ENCODE data around the gene PRKAG2. TPM values are rescaled to one million over a fixed set of nuclear protein-coding genes. Genes with fewer than 3 reads are reported as not detected.

Gene PRKAG2
- total RNA-seq, 2 donors from 2014 or later, result 41.3 to 51.8 TPM

DNA sequence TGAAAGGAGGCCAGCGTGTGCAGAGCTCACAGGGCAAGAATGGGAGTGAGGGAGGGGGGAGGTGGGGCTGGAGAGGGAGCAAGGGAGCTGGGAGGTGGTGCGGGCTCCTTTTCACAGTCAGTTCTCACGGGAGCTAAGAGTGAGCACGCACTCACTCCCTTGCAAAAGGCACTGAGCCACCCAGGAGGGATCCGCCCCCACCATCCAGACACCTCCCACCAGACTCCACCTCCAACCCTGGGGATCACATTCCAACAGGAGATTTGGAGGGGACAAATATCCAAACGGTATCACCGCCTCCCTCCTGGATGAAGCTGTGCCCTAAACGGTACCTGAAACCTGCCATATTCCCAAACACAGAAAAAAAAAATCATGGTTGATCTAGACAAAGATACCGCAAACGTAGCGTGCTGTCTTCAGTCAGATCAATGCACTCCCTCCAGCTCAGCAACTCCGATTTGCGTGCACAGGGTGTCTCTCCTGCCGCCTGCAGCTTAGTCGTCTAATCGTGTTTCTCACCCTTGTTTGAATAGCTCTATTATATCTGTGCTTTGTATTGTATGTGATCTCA lies 20.3 kb upstream of the PRKAG2 start:
- peaks cover 3% of the 10 kb centered on the region for H3K4me1 Mint-ChIP-seq
- peak overlapping the region; percentile 14 for H3K27ac Mint-ChIP-seq
- DNase-seq (no peak), ATAC-seq (no peak)
- H3K36me3 Mint-ChIP-seq (ENCODE audit: low read depth), result peaks cover 4% of the 10 kb centered on the region
- H3K9me3 ChIP-seq (ENCODE audit: control insufficient read depth, low read length, poor library complexity, severe bottlenecking), result no peaks in the 10 kb centered on the region
- peaks cover 71% of the 10 kb centered on the region for H3K27me3 Mint-ChIP-seq
- no peak overlapping the region for H3K4me3 Mint-ChIP-seq

DNA sequence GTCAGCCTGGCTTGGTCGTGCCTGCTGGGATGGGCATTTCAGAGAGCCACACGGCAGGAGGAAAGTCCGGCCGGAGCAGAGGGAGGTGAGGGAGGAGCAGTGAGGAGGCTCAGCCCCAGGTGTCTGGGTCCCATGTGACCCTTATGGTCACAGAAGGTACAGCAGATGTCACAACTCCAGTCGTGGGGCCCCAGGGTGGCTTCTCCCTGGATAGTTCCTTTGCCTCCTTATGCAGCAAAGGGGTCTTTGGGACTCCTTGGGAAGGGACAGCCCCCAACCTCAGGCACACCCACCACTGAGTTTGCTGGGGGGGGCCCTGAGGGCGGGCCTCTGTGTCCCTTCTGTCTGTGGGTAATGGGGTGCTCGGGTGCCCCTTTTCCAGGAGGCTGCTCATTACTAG lies 19.6 kb upstream of the PRKAG2 start:
- Mint-ChIP-seq H3K27ac (peak overlapping the region; percentile 14), H3K36me3 (ENCODE audit: low read depth) (peaks cover 4% of the 10 kb centered on the region), H3K4me1 (peaks cover 3% of the 10 kb centered on the region), H3K4me3 (no peak overlapping the region), H3K27me3 (peaks cover 67% of the 10 kb centered on the region)
- H3K9me3 ChIP-seq (ENCODE audit: control insufficient read depth, low read length, poor library complexity, severe bottlenecking), result no peaks in the 10 kb centered on the region
- ATAC-seq (no peak), DNase-seq (no peak)

DNA sequence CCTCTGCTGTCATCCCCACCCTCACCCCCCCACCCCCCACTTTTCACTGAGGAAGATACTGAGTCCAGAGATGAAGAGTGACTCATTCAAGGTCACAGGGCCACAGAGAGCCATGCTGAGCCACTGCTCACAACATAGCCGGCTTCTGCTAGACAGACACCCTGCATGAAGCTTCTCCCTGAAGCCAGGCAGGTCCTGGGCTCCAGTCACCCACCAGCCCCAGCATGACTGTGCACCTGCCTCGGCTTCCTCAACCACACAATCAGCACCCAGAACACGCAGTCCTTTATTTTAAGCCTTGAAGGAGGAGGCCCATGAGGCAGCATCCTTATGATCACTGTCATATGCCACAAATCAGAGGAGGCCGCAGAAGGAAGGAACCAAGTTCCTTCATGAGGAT lies 19.2 kb upstream of the PRKAG2 start:
- no peak for DNase-seq
- no peak for ATAC-seq
- no peak overlapping the region for H3K27ac Mint-ChIP-seq
- no peak overlapping the region for H3K4me3 Mint-ChIP-seq
- peaks cover 3% of the 10 kb centered on the region for H3K4me1 Mint-ChIP-seq
- H3K36me3 Mint-ChIP-seq (ENCODE audit: low read depth), result peaks cover 4% of the 10 kb centered on the region
- H3K27me3 Mint-ChIP-seq, result peaks cover 67% of the 10 kb centered on the region
- H3K9me3 ChIP-seq (ENCODE audit: control insufficient read depth, low read length, poor library complexity, severe bottlenecking), result no peaks in the 10 kb centered on the region

DNA sequence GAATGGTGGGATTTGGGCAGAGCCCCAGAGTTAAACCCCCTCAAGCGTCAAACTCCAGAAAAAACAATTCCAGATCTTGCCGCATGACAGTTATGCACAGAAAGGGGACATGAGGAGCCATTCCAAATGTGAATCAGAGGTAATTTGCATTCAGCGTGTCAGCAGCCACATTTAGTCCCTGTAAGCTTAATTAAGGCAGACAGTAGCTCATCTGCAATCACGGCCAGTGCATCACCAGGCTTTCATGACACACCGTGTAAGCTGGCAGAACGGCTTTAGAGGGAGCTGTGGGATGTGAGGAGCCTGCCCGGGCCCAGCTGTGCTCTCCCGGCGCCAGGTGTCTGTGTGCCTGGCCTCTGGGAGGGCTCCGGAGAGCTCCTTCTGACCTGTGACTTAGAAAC lies 18.7 kb upstream of the PRKAG2 start:
- Mint-ChIP-seq H3K27me3 (peaks cover 68% of the 10 kb centered on the region), H3K27ac (no peak overlapping the region), H3K36me3 (ENCODE audit: low read depth) (peaks cover 4% of the 10 kb centered on the region), H3K4me3 (no peak overlapping the region), H3K4me1 (peaks cover 3% of the 10 kb centered on the region)
- no peak for ATAC-seq
- no peaks in the 10 kb centered on the region for H3K9me3 ChIP-seq (ENCODE audit: control insufficient read depth, low read length, poor library complexity, severe bottlenecking)
- no peak for DNase-seq

DNA sequence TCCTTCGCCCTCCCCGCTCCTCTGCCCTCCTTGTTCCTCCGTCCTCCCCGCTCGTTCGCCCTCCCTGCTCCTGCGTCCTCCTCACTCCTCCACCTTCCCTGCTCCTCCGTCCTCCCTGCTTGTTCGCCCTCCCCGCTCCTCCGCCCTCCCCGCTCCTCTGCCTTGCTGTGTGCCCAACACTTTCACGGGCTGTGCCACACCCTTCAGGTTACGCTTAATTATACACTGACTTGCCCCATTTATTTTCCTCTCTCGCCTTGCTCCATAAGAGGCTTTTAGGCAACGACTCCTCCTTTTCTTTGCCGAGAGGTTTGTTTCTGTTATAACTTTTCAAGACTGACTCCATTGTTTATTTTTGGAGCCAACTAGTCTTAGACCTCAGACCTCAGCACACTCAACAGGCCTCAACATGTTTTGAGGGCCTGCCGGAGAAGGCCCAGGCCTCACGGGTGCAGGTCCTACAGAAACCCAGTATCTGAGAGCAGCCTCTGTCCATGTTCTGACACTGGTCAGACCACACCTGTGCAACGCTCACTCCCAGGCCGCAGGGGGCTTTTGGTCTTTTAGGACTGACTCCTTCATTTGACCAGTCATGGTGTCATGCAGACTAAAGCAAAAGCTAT lies 18.2 kb upstream of the PRKAG2 start:
- ATAC-seq (no peak), DNase-seq (no peak)
- peaks cover 68% of the 10 kb centered on the region for H3K27me3 Mint-ChIP-seq
- no peak overlapping the region for H3K4me3 Mint-ChIP-seq
- no peak overlapping the region for H3K27ac Mint-ChIP-seq
- no peaks in the 10 kb centered on the region for H3K9me3 ChIP-seq (ENCODE audit: control insufficient read depth, low read length, poor library complexity, severe bottlenecking)
- H3K36me3 Mint-ChIP-seq (ENCODE audit: low read depth), result peaks cover 4% of the 10 kb centered on the region
- peaks cover 3% of the 10 kb centered on the region for H3K4me1 Mint-ChIP-seq

DNA sequence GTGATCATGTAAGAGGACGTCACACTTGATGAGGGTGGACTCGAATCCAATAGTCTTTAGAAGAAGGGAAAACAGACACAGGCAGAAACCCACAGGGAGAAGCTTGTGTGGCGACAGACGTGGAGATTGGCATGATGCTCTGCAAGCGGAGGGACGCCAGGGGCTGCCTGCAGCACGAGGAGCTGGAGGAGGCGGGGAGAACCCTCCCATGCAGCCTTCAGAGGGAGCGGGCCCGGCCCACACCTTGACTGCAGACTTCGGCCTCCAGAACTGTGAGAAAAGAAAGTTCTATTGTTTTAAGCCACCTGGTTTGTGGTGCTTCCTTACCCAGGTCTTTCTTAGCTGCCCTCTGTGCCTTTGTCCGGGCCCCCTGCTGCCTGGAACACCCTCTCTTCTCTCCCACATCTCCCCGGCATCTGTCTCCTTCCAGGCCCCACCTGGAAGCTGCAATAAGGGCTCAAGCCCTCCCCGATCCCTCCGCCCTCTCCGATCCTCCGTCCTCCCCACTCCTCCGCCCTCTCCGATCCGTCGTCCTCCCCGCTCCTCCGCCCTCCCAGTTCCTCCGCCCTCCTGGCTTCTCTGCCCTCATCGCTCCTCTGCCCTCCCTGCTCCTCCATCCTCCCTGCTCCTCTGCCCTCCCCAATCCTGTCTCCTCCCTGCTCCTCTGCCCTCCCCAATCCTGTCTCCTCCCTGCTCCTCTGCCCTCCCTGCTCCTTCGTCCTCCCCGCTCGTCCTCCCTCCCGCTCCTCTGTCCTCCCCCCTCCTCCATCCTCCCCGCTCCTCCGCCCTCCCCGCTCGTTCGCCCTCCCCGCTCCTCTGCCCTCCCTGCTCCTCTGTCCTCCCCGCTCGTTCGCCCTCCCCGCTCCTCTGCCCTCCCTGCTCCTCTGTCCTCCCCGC lies 17.4 kb upstream of the PRKAG2 start:
- DNase-seq, result no peak
- Mint-ChIP-seq H3K36me3 (ENCODE audit: low read depth) (no peaks in the 10 kb centered on the region), H3K27me3 (peaks cover 67% of the 10 kb centered on the region), H3K4me1 (peaks cover 3% of the 10 kb centered on the region), H3K4me3 (no peak overlapping the region), H3K27ac (no peak overlapping the region)
- ATAC-seq, result no peak
- H3K9me3 ChIP-seq (ENCODE audit: control insufficient read depth, low read length, poor library complexity, severe bottlenecking), result no peaks in the 10 kb centered on the region

DNA sequence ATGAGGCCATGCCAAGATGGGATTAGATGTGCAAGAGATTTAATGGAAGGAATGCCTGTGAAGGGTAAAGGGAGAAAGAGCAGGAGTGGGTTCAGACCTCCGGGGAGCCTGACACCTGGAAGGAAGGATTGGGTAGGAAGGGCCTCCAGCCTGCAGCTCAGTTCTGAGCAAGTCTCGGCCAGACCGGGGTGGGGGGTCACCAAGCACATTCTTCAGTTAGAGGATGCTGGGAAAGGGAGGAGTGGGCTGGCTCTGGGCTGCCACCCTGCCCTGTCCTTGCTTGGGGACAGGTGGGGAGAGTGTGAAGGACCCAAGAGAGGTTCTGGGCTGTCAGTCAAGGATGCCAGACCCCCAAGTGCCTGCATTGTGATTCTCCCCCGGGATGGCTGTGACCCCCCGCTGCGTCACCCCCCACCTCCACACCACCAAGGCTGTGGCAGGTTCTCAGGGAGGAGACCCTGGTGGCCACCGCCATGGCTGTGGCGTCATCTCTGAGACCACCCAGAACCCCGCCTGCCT lies 16.5 kb upstream of the PRKAG2 start:
- Mint-ChIP-seq H3K27me3 (peaks cover 65% of the 10 kb centered on the region), H3K27ac (no peak overlapping the region), H3K36me3 (ENCODE audit: low read depth) (no peaks in the 10 kb centered on the region), H3K4me3 (no peak overlapping the region), H3K4me1 (peaks cover 3% of the 10 kb centered on the region)
- ATAC-seq (no peak), DNase-seq (no peak)
- no peaks in the 10 kb centered on the region for H3K9me3 ChIP-seq (ENCODE audit: control insufficient read depth, low read length, poor library complexity, severe bottlenecking)

DNA sequence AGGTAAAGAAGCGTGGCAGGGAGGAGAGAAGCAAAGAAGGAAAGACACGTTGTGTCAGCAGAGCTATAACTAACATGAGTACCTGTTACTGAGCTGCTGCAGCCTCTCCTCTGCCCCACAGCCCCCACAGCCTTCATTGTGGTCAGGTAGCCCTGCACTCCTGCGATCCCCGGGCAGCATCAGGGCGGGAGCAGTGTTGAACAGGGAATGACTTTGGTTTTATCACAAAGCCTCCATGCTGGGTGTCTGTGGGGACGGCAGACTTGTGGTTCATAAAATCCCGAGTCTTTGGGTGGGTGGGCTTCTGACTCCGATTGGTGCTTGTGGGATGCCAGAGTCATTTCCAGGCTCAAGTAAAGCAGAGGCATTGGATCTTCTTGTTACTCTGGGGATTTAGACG lies 14.8 kb upstream of the PRKAG2 start:
- Mint-ChIP-seq H3K4me1 (no peaks in the 10 kb centered on the region), H3K27ac (no peak overlapping the region), H3K4me3 (no peak overlapping the region), H3K36me3 (ENCODE audit: low read depth) (no peaks in the 10 kb centered on the region), H3K27me3 (peaks cover 55% of the 10 kb centered on the region)
- DNase-seq (no peak), ATAC-seq (no peak)
- H3K9me3 ChIP-seq (ENCODE audit: control insufficient read depth, low read length, poor library complexity, severe bottlenecking), result no peaks in the 10 kb centered on the region

DNA sequence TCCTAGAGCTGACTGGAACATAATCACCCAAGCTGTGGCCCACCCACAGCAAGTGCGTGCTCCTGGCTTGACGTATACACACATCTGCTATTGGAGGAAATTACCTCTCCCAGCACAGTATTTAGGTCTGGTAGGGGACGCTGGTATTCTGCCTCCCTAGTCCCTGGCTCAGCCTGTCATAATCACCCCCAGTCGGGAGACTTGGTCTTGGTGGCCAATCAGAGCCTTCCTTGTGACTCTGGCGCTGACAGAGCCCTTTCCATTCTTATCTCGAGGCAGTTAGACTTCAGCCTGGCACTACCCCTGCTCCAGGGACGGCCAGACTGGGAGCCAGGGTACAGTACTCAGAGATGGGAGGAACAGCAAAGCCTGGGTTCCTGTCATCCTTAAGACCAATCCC lies 14.3 kb upstream of the PRKAG2 start:
- ATAC-seq (no peak), DNase-seq (no peak)
- Mint-ChIP-seq H3K4me3 (no peak overlapping the region), H3K27ac (no peak overlapping the region), H3K4me1 (no peaks in the 10 kb centered on the region), H3K36me3 (ENCODE audit: low read depth) (no peaks in the 10 kb centered on the region), H3K27me3 (peaks cover 59% of the 10 kb centered on the region)
- H3K9me3 ChIP-seq (ENCODE audit: control insufficient read depth, low read length, poor library complexity, severe bottlenecking), result no peaks in the 10 kb centered on the region

DNA sequence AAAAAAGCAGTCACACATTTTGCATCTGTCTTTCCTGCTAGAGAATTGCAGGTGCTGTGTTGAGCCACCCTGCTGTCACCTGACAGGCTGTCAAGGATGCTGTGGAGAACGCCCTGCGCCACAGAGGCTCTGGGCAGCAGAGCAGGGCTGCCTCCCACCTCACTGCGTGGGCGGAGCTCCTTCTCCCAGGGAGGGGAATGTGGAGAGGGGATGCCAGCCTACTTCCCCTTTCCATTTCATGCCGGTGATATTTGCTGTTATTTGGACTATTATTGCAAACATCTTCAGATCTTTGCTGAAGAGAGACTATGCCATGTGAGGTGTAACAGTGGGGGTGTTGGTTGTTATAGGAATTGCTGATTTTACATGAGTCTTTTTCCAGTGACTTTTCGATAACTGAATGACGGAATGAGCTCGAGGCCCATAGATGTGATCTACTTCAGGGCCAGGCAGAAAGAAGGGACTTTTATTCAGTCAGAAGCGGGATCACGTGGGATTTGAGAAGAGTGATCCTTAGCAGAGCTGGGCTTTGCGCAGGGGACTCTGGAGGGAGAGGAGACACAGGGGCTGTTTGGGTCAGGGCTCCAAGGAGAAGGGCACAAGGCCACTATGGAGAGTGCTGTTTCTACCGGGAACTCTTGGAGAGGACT lies 13.6 kb upstream of the PRKAG2 start:
- H3K27ac Mint-ChIP-seq, result no peak overlapping the region
- DNase-seq, result no peak
- peaks cover 4% of the 10 kb centered on the region for H3K36me3 Mint-ChIP-seq (ENCODE audit: low read depth)
- no peak for ATAC-seq
- no peaks in the 10 kb centered on the region for H3K9me3 ChIP-seq (ENCODE audit: control insufficient read depth, low read length, poor library complexity, severe bottlenecking)
- no peaks in the 10 kb centered on the region for H3K4me1 Mint-ChIP-seq
- H3K4me3 Mint-ChIP-seq, result no peak overlapping the region
- H3K27me3 Mint-ChIP-seq, result peaks cover 66% of the 10 kb centered on the region

DNA sequence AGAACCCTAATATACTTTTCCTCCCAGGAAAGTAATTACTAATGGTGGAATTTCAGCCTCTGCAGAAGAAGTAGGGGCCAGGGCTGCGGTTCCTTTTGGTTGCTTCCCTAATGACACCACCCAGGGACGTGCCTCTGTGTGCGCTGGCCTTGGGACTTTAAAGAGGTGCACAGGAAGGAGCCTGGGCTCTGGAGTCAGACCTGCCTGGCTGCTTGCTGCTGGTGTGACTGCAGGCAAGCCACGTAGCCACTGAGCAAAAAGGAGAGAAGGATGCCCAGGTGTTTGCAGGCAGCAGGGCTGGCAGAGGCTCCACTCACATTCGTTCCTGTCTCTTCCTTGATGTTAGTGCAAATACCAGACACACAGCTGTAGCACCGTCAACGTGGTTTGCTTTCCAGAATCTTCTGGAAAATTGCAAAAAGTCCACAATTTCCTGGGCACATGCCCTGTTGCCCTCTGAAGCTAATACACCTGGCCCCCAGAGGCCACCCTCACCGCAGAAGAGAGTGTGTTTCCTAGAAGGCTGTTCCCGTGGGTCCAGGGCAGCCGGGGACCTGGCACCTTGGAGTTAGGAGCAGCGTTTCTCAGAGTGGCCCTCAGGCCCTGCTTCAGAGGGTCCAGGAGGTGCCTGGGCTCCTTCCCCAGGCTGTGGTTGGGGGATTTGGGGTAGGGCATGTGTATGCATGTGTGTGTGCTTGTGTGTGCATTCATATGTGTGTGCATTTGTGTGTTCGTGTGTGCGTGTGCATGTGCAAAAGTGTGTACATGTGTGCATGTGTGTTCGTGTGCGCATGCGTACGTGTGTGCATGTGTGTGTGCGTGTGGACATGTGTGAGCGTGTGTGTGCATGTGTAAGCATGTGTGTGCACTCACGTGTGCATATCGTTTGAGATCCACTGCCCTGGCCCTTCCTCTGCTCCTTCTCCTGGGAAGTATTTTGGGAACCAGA lies 12.8 kb upstream of the PRKAG2 start:
- H3K4me1 Mint-ChIP-seq, result no peaks in the 10 kb centered on the region
- H3K27ac Mint-ChIP-seq, result no peak overlapping the region
- DNase-seq, result no peak
- ATAC-seq, result no peak
- no peak overlapping the region for H3K4me3 Mint-ChIP-seq
- H3K27me3 Mint-ChIP-seq, result peaks cover 67% of the 10 kb centered on the region
- H3K36me3 Mint-ChIP-seq (ENCODE audit: low read depth), result peaks cover 6% of the 10 kb centered on the region
- no peaks in the 10 kb centered on the region for H3K9me3 ChIP-seq (ENCODE audit: control insufficient read depth, low read length, poor library complexity, severe bottlenecking)

Data from T-helper 17 cell (primary cell).